Spleen (tissue), 7 donors: ENCODE measurements around the gene THUMPD1.

ENCODE experiments used
- CTCF ChIP-seq, 11 experiments: fragments of 200-600 bp in 7 of 11; fragments of 450-650 bp in 4 of 11; sonication (generic) in 4 of 11; IDR thresholded peaks in 8 of 11; conservative IDR thresholded peaks in 3 of 11; 1 replicate in 7 of 11; 2 replicates in 4 of 11; pipeline versions ENCODE4 v1.4.0 to v1.8.0; 2016 to 2021; ENCODE audit warnings: antibody characterized with exemption in 11 of 11, inconsistent platforms in 4 of 11, mild to moderate bottlenecking in 1 of 11
- POLR2A ChIP-seq, 3 donors: fragments of 450-650 bp; IDR thresholded peaks; one replicate each; pipeline ENCODE4 v1.5.1; 2017; ENCODE audit warnings: antibody characterized with exemption in 3 of 3, mild to moderate bottlenecking in 1 of 3
- POLR2AphosphoS5 ChIP-seq, 3 donors: sonication (generic); formaldehyde crosslinking; IDR thresholded peaks; one replicate each; pipeline ENCODE4 v1.5.1; 2017; ENCODE audit warnings: antibody characterized with exemption in 3 of 3
- donor health status: DM: no; HTN: no; CAD: no; lungs with moderate emphysema.
- donor health status: DM: no; HTN: no; CAD: no.
- donor health status: DM: no; HTN: no; CAD: no.

- TF ChIP-seq POLR2AphosphoS5 (IDR thresholded peaks at IDR 0.05) (no peak), CTCF (IDR thresholded peaks at IDR 0.05 in 8 of 11, conservative IDR thresholded peaks at IDR 0.05 in 3 of 11) (no peak), POLR2A (IDR thresholded peaks at IDR 0.05) (no peak)
Observed at GRCh38 chr16:20773679-20774078, 32.1 kb upstream of the THUMPD1 start.
